Ovary (tissue), 3 donors: Measurements from ENCODE around the gene HBB.
"Not testable (repeated sequence)": the region's sequence is repeated elsewhere in the genome, so short reads cannot be mapped to it uniquely, and the experiment has no call there.

ENCODE experiments used
- EP300 ChIP-seq: sonication (generic); formaldehyde crosslinking; IDR thresholded peaks from one replicate; pipeline ENCODE4 v1.6.1; 2017; ENCODE audit warnings: antibody characterized with exemption
- POLR2A ChIP-seq: fragments of 450-650 bp; IDR thresholded peaks from one replicate; pipeline ENCODE4 v1.6.1; 2017; ENCODE audit warnings: antibody characterized with exemption, mild to moderate bottlenecking, moderate library complexity
- TF ChIP-seq, protein P1 (sequence below), 3 donors: fragments of 450-650 bp in 2 of 3; fragments of 200-600 bp in 1 of 3; IDR thresholded peaks; one replicate each; pipeline versions ENCODE4 v1.5.1 to v1.8.0; 2016 to 2022; ENCODE audit warnings: antibody characterized with exemption in 3 of 3, mild to moderate bottlenecking in 1 of 3
- donor health status: DM: no; HTN: no; CAD: no.

DNA sequence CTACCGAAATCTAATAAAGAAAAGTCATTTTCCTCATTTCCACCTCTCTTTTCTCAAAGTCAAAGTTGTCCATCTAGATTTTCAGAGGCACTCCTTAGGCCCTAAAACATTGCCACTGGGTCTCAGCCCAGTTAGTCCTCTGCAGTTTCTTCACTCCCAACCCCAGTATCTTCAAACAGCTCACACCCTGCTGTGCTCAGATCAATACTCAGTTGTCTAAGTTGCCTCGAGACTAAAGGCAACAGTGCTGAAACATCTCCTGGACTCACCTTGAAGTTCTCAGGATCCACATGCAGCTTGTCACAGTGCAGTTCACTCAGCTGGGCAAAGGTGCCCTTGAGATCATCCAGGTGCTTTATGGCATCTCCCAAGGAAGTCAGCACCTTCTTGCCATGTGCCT lies 27.2 kb upstream of the HBB start:
- TF ChIP-seq, protein P1, sequence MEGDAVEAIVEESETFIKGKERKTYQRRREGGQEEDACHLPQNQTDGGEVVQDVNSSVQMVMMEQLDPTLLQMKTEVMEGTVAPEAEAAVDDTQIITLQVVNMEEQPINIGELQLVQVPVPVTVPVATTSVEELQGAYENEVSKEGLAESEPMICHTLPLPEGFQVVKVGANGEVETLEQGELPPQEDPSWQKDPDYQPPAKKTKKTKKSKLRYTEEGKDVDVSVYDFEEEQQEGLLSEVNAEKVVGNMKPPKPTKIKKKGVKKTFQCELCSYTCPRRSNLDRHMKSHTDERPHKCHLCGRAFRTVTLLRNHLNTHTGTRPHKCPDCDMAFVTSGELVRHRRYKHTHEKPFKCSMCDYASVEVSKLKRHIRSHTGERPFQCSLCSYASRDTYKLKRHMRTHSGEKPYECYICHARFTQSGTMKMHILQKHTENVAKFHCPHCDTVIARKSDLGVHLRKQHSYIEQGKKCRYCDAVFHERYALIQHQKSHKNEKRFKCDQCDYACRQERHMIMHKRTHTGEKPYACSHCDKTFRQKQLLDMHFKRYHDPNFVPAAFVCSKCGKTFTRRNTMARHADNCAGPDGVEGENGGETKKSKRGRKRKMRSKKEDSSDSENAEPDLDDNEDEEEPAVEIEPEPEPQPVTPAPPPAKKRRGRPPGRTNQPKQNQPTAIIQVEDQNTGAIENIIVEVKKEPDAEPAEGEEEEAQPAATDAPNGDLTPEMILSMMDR (IDR thresholded peaks at IDR 0.05): not testable (repeated sequence)
- not testable (repeated sequence) for TF ChIP-seq POLR2A, EP300
